HG03520 (cell line): ENCODE results near the gene PRKN.

ENCODE experiments used
- ATAC-seq: cut with Tn5 transposase; IDR thresholded peaks from one replicate; pipeline ENCODE4 v1.9.1; 2021; ENCODE audit warnings: mild to moderate bottlenecking, moderate library complexity; ENCODE audit not compliant: unreplicated experiment

The PRKN gene

GRCh38 chr6:162014069-162014811, 713.3 kb downstream of the PRKN start:
- no peak for ATAC-seq

- no peak for ATAC-seq
Observed at GRCh38 chr6:162005372-162005771, 722.2 kb downstream of the PRKN start.

- ATAC-seq, result no peak
Observed at GRCh38 chr6:161996783-161997182, 730.8 kb downstream of the PRKN start.

DNA sequence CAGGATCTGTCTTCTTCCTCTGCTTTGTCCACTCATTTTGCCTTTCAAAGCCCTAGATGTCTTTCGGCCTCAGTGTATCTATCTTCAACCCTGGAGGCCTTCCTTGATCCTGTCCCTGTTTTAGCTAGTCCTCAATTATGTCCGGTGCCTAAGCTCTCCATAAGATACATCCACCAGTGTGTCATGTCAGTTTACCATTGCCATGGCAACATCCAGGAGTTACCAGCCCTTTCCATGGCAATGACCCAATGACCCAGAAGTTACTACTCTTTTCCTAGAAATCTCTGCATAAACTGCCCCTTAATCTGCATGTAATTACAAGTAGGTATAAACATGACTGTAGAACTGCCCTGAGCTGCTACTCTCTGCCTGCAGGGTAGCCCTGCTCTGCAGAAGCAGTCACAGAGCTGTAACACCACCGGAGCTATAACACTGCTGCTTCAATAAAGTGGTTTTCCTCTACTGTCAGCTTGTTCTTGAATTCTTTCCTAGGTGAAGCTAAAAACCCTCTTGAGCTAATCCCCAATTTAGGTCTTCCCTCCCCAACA, 741.6 kb downstream of the PRKN start:
- ATAC-seq, result no peak

GRCh38 chr6:161984713-161985112, 742.9 kb downstream of the PRKN start:
- no peak for ATAC-seq

- ATAC-seq, result no peak
Observed at GRCh38 chr6:161976553-161976952, 751.0 kb downstream of the PRKN start.

GRCh38 chr6:161973064-161973463, 754.5 kb downstream of the PRKN start:
- ATAC-seq, result no peak

GRCh38 chr6:161971043-161971442, 756.5 kb downstream of the PRKN start:
- no peak for ATAC-seq

DNA sequence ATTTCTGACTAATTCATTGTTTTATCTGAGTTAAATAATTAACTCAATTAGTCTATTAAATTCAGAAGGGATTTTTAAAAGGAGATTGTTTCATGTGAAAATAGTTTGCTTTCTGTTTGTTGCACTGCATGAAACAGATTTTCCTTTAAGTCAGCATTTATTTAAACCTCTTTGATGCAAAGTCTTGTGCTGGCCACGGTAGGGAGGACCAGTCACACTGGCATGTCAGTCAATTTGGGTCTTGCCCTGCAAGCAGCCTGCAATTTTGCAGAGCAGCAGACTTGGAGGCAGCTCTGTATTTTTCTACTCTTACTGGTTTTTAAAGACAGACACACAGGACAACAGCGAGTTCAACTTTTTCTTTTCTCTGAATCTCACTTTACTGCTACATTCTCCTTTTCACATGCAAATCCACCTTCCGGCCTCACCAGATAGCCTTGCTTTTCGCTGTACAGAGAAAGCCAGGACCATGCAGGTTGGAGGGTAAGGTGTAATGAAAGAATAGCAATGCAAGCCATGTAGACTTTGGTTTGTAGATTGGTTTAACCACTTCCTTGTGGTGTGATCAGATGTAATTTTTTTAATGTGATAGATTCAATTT, 763.8 kb downstream of the PRKN start:
- ATAC-seq, result no peak

- no peak for ATAC-seq
Observed at GRCh38 chr6:161963181-161963580, 764.4 kb downstream of the PRKN start.

- no peak for ATAC-seq
Observed at GRCh38 chr6:161961796-161962195, 765.8 kb downstream of the PRKN start.

DNA sequence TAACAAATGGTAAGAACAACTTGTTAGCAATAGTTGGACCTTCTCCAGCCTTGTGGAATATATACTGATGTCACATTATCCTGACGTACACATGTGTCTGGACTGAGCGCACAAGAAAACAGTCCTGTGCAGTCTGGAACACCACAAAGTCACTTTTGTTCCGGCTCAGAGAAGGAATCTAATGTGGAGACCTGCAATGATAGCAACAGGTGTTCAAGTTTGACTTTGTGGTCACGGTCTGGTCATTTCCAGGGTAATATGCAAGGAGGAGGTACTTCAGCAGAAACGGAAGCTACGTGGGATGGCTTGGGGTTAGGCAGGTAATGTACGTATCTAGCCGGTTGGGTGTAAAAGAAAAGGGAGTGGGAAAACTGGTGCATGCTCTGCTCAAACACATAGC, 766.5 kb downstream of the PRKN start:
- no peak for ATAC-seq

DNA sequence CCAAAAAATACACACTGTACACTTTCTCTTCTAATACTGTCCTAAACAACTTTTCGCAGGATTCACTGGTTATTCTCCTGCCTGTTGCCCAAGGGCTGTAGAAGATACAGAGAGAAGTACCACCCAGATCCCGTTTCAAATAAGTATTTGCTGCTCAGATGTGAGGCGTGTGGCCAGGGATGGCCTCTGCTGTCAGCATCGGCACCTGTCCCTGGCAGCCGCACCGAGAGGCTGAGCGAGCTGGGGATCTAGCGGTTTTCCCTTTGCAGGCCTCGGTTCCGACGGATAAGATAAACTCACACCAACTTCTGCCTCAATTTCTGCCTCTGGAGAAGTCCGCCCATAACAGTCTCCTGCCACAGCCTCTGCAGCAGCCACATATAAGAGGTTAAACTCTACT, 768.5 kb downstream of the PRKN start:
- no peak for ATAC-seq

DNA sequence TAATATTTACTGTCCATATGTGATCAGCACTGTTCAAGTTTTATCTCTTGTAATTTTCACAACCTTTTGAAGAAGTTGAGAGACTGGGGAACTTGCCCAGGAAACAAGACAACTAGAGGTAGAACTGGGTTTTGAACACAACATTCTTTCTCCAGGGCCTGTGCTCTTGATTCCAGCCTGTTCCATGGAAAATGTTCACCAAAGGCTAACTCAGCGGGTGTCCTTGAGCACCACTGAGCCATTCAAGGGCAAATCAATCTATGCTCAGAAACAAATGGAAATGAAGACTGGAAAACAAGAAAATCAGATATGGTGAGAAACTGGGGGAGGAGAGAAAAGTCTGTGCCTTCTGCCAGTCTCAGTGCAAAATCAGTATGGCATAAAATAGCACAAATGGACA, 771.5 kb downstream of the PRKN start:
- ATAC-seq, result no peak

DNA sequence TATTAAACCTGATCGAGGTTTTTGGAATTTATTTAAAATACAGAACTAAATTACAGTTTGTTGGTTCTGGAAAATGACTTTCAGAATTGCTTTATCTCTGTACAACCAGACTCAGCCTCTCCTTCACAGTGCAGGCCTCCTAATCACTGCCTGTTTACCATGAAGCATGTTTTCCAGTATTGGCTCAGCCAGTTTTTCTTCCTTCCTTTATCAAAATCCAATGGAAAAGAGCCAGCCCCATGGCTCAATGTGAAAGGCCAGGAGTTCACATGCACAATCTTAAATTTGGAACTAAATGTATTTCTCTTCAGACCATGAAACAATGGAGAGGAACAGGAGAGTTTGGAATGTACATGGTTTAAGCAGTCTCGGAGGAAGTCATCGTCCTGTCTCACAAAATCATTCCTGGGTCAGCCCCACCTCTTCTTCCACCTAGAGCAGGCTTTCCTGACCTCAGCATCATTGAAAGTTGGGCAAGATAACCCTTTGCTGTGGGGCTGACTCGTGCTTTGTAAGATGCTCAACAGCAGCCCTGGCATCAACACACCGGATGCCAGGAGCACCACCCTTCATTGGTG, 772.8 kb downstream of the PRKN start:
- no peak for ATAC-seq

DNA sequence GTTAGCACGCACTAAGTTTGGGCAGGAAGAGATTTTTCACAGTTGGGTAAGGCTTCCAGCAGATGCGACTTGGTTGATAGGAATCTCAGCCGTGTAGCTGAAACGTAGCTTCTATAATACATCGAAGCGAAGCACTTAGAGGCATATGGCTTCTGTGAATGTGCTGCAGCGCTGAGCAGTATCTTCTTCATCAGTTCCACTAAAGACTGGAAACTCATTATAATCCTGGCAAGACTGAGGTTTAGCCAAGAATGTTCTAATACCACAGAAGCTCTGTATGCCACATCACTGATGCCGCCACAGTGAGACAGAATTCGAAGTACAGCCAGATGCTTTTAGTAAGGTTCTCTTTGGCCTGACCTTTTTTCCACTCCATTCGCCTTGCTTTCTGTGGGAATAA, 773.5 kb downstream of the PRKN start:
- ATAC-seq, result no peak

DNA sequence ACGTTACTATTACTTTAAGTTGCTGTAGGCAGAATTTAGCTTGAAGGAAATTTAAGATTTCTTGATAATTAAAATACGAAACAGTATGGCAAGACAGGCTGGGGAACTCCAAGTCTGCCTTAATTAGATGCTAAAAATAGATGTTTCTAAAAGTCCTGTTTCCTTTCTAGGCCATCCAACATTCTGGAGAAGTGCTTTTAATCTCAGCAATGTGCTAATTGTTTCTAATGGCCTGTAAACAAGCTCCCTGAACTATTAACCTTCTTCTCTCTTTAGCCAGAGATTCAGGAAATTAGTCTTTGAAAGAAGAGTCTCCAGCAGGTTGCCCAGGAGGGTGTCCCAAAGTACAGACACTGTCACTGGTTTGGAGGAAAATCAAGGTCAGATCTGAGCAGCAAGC, 776.4 kb downstream of the PRKN start:
- ATAC-seq, result no peak

DNA sequence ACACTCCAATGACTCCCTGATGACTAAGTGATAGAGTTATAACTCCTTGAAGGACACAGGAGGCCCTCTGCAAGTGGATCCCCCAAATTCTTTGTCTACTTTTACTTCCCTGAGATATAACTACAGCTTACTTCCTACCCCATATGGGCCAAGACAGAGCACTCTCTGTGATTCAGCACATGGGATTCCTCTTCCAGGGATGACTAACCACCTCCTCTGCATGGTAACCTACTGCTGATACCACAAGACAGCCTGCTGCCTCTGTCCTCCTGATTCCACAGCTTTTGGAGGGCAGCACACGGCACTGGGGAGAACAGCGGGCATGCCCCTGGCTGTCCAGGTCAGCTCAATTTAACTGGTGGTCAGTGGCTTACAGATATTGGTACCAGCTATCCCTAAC, 778.0 kb downstream of the PRKN start:
- ATAC-seq, result no peak

DNA sequence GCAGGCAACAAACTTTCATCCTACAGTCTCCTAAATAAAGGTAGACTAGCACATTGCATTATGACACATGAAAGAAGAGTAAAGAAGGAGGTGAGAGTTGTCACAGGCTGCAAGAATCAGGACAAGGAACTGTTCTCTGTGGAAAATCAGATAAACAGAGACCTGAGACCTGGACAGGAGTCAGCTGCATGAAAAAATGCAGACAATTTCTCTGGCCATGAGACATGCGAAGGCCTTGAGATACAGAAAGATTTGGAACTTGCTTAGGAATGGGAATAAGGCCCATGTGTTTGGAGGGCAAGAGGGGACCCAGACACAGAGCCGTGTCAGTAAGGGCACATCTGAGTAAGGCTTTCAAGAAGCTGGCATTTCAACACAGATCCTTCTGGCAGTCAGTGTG, 779.1 kb downstream of the PRKN start:
- no peak for ATAC-seq

DNA sequence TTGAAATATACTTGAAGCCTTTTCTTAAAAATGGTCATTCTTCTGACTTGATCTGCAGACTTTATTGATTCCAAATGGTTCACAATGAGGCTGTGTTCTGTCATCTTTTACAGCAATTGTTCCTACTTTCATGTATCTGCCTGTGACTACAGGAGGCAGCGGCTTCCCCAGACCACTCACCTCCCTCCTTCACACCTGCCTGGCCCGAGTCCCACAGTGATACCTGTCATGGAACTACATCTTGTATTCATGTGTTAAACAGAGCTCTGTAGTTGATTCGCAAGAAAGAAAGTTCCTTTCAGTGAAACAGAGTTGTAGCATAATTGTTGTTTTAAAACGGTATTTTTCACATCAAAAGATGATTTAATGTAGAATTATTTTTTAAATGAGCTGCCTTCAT, 780.2 kb downstream of the PRKN start:
- no peak for ATAC-seq

- ATAC-seq, result no peak
Observed at GRCh38 chr6:161946461-161946860, 781.1 kb downstream of the PRKN start.

DNA sequence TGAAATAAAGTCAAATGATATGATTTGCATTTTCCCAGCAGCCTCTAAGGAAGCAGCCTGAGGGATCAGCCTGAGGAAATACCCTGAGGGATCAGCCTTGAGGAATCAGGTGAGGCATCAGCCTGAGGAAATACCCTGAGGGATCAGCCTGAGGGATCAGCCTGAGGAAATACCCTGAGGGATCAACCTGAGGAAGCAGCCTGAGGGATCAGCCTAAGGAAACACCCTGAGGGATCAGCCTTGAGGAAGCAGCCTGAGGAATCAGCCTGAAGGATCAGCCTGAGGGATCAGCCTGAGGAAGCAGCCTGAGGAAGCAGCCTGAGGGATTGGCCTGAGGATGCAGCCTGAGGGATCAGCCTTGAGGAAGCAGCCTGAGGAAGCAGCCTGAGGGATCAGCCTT, 784.0 kb downstream of the PRKN start:
- ATAC-seq, result no peak
